Stimulated activated CD4-positive, alpha-beta T cell treated with anti-CD3 and anti-CD28 coated beads, Interleukin-1b, Interleukin-23, amount 100 ng/mL, for 4 hours (primary cell): ENCODE data around the gene RSL1D1.
"Not testable (repeated sequence)": the region's sequence is repeated elsewhere in the genome, so short reads cannot be mapped to it uniquely, and the experiment has no call there.

Source experiments
- DNase-seq, 2 donors: peaks; one replicate each; pipeline ENCODE4 v3.0.0-alpha.2; 2020; ENCODE audit warnings: low read depth in 2 of 2

Gene RSL1D1

DNA sequence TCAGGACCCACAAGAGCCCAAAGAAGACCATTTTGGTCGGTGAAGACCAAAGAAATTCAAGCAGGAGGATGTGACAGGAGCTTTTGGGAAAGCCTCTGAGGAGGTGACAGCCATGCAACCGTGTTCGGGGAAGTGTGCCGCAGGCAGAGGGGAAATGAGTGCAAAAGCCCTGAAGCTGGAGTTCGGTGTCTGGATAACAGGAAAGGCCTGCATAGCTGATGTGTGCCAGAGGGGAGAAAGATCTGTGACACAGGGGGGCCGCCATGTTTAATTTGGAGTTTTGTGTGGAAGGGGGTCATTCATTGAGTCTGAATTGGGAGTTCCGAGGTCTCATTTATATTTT lies 53.4 kb downstream of the RSL1D1 start:
- no peak for DNase-seq

DNA sequence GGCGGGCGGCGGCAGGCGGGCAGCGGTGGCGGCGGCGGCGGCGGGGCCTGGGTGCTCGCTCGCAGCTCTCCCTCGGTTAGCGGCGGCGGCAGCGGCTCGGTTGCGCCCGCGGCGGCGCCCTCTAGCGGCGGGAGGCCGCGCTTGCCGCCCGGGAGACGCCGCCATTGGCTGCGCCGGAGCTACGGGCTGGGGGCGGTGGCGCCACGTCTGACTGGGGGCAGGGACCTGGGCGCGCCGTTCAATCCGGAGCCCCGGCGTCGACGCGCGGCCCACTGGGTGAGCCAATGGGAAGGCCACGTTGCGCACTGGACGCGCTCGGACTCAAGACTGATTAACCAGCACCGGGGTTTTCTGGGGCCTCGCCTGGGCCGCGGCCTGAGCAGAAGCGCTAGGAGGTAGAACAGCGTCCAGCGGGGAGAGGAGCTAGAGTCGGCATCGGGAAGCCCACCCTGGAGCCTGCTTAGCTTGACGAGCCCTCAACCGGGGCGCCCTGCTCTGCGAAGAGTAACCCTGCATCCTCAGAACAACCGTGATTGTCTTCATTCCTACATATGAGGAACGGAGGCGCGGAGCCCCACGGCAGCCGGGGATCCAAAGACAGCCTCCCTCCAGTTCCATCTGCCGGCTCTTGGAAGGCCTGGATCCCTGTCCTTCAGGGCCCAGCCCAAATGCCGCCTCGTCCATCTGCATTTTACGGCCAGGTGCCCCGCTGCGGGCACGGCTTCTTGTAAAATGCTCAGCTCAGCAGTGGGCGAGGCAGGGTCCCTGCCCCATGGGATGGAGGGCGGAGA lies 54.0 kb downstream of the RSL1D1 start, which contains the start of gene ZC3H7A:
Gene ZC3H7A, minus strand, starts transcription at position 93 of the 791 bp plus-strand sequence. CDS start 14,904 bp downstream, outside the sequence.
- peak; percentile 89 to 90 for DNase-seq

DNA sequence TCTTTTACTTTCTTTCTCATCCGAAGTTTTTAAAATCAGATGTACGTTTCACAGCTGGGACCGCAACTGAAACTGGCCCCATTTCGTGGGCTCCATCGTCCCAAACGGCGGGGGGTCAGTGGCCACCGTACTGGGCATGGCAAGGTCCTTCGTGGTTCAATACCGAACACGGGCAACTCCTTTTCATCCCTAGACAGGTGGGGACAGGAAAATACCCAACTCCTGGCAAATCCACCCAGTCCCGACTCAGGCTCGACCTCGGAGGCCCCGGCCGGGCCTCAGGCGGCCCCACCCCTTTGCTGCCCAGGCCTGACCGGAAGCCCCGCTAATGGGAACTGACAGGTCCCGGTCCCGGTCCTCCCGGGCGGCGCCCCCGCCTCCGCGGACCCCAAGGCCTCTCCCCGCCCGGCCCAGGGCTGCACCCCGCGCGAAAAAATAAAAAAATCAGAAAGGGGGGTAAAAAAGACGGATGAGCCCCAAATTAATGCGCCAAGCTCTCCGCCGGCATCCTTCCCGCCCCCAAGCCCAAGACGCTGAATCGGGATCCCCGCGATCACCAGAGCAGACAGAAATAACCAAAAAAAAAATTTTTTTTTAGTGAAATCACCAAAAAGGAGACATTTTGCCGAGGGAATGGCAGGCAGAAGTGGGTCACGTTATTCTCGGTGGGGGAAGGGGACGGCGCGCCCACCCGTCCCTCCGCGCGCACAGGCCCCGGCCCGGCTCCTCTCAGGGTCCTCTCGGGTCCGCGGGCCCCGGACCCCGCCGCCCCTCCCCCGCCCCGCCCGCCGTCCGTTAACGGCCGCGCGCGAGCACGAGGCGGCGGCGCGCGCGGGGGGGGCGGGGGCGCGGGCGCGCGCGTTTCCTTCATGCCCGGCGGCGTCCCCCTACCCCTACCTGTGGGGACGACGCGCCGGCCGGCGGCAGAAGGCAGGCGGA lies 54.8 kb downstream of the RSL1D1 start:
- DNase-seq, result no peak

DNA sequence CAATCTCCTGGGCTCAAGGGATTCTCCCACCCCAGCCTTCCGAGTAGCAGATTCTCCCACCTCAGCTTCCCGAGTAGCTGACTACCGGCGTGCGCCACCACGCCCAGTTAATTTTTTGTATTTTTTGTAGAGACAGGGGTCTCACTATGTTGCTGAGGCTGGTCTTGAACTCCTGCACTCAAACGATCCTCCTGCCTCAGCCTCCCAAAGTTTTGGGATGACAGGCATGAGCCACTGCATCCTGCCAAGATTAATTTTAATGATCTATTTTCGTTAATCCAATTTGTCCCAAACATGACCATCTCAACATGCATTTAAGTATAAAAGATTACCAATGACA lies 55.5 kb downstream of the RSL1D1 start:
- DNase-seq, result no peak

DNA sequence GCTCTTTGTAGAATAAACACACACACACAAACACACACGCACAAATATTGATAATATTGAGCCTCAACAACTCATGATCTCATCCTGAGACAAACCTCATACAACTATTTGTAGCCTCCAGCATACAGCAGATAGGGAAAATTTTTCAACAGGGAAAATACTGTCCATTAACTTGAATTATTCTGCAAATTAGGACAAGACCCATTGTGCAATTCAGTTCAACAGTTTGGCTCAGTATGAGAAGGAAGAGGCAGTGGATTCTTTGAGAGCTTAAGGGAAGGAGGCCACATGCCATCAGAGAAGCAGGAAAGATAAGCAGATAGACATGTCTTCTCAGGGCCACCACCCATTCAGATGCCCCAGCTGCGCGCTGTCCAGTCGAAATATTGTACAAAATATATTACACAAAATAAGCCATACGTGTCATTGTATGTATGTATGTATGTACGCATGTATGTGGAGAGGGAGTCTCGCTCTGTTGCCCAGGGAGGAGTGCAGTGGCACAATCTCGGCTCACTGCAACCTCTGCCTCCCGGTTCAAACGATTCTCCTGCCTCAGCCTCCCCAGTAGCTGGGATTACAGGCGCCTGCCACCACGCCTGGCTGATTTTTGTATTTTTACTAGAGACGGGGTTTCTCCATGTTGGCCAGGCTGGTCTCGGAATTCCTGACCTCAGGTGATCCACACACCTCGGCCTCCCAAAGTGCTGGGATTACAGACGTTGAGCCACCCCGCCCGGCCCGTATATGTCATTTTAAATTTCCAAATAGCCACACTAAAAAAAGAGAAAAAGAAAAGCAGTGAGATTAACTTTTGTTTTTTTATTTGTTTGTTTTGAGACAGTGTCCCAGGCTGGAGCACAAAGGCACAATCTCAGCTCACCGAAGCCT lies 56.1 kb downstream of the RSL1D1 start:
- DNase-seq, result no peak

DNA sequence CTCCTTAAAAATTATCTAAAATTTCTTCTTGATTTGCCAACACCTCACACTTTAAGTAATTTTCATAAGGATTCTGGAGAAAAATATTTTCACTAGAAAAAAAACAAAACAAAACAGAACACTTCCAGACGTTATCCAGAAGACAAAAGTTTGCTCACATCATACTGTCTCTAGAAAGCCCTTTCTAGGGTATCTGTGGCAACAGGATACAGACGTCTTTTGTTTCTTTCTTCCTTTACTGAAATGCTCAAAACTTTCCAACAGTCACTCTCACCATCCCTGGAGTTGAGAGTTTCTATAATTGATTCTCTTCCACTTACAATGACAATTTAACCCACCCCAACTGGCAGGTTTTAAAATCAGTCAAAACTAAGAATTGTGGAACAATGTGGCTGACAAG lies 56.9 kb downstream of the RSL1D1 start:
- DNase-seq, result no peak

DNA sequence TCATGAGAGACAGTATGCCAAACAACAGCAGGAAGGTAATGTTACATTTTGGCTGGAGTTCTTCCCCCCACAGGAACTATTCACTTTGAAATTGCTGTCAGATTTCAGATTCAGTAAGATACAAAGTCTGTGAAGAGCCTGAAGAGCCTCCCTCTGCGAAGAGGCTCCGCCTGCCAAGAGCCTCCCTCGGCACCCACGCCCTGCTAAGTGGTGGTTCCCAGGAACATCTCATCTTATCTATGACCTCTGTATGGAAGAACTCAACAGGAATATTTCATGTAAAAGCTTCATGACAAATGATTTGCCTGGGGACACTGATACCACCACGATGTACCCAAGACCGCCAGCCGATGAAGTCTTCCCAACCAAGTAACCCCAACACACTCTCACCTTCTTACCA lies 57.5 kb downstream of the RSL1D1 start:
- no peak for DNase-seq

DNA sequence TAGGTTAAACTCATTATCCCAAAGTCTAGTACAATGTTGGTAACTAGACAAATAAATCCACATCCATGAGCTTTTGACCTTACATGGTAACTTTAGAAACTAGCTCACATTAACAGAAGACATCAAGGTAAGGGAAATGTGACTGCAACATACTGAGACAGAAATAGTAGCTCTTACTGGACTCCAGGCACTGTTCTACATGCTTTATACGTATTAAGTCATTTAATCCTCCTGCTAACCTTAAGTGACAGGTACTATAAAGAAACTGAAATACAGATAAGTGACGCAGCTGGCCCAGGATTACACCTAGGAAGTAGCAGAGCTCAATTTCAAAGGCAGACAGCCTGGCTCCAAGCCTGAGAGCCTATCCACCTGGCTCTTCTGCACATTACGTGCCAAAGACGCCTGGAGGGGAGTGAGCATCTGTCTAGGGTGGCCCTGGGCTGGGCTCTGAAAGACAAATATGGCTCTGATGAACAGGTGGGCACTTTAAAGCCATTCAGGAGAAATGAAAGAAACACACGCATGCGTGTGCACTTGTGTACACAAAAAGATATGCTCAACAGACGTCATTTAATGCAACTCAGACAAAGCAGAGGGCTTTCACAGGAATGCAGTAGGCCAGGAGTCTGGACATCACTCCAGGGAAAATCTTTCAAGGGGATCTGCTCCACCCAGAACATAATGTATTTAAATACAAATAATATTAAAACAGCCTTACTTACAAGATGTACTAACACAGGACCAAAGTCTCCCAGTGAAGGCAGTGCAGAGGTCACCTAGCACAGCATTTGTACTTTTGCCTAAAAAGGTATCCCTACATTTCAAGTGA lies 58.7 kb downstream of the RSL1D1 start:
- DNase-seq, result no peak

DNA sequence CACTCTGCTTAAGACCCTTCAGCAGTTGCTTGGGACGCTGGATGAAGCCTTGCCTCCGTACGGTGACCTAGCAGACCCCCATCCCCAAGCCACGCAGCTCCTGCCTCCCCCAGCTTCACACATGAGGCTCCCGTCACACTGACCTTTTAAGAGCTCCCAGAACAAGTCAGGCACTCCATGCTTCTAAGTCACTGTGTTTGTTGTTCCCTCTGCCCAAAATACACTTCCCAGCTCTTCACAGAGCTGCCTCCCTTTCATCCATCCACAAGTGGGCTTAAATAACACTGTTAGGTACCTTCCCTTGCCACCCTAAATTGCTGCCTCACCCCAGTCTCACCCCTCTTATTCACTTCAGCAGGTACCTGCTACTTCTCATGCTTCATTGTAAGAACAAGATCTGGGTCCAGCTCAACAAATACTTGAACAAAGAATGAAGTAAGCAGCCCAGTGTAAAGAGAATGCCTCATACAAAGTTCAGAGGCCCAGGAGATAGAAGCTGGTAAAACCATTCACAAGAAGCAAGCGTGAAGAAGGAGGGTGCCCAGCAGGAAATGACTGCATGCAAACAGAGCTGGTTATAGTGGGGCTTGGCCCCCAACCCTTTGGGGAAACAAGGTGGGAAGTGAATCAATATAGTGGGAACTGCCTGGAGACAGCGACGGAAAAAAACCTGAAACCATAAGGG lies 60.1 kb downstream of the RSL1D1 start:
- DNase-seq, result no peak

DNA sequence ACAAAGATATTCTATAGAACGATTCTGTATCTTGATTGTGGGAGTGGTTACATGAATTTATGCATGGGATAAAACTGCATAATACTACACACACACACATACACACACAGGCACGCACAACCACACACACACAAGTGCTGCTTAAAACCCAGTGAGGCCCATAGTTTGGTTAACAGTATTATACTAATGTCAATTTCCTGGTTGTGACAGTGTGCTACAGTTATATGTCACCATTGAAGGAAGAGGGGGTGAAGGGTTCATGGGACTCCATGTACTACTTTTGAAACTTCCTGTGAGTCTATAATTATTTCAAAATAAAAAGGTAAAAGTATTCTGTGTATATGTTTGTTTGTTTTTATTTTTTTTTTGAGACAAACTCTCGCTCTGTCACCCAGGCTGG lies 62.4 kb downstream of the RSL1D1 start:
- no peak for DNase-seq

DNA sequence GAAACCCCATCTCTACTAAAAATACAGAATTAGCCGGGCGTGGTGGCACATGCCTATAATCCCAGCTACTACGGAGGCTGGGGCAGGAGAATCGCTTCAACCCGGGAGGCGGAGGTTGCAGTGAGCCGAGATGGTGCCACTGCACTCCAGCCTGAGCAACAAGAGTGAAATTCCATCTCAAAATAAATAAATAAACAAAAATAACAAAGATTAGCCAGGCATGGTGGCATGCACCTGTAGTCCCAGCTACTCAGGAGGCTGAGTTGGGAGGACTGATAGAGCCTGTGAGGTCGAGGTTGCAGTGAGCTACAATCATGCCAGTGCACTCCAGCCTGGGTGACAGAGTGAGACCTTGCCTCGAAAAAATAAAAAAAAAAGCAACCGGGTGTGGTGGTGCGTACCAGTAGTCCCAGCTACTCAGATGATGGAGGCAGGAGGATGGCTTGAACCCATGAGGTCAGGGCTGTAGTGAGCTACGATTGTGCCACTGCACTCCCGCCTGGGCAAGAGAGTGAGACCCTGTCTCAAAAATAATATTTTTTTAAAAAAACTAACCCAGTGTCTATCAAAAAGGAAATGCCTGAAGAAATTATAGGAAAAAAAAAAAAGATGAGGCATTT lies 66.3 kb downstream of the RSL1D1 start:
- DNase-seq, result not testable (repeated sequence)

DNA sequence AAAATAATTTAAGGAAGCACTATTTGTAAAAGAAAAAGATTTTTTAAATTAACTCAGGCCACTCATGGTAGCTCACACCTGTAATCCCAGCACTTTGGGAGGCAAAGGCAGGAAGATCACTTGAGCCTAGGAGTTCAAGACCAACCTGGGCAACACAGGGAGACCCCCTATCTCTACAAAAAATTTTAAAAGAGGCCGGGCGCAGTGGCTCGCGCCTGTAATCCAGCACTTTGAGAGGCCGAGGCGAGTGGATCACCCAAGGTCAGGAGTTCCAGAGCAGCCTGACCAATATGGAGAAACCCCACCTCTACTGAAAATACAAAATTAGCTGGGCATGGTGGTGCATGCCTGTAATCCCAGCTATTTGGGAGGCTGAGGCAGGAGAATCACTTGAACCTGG lies 67.0 kb downstream of the RSL1D1 start:
- DNase-seq, result not testable (repeated sequence)

DNA sequence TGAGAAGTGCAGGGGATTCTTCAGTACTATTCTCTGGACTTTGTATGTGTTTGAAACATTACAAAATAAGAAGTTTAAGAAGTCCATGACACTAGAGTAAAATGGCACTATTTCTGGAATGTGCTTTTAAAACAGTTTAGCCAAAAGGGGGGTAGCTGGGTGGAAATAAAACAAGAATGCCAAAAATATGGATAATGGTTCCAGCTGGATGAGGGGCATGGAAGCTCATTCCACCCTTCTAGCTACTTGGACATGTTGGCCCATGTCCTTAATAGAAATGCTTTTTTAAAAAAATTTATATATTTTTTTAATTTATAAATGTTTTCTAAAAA lies 67.3 kb downstream of the RSL1D1 start:
- no peak for DNase-seq
